Neural cell (in vitro differentiated cells): ENCODE data around the gene ARID3C. TPM values are rescaled to one million over a fixed set of nuclear protein-coding genes. Genes with fewer than 3 reads are reported as not detected.

ENCODE experiments used
- H2AFZ ChIP-seq: fragments of 200-600, 300-800 bp; sonication (generic), shearing (Covaris generic); 2 replicates; pipeline ENCODE4 v1.6.0; 2014; ENCODE audit warnings: low read depth, mild to moderate bottlenecking, antibody characterized with exemption, low read length, moderate library complexity
- H3F3A ChIP-seq: fragments of 200-600 bp; shearing (Covaris generic); 2 replicates; pipeline ENCODE4 v1.6.1; 2016; ENCODE audit warnings: mild to moderate bottlenecking, moderate library complexity, mixed read lengths, antibody characterized with exemption, low read length; ENCODE audit not compliant: insufficient read depth, poor library complexity, severe bottlenecking
- H3K27ac ChIP-seq: fragments of 200-600, 300-800 bp; sonication (generic), shearing (Covaris generic); 2 replicates; pipeline ENCODE4 v1.5.1; 2014; ENCODE audit warnings: mild to moderate bottlenecking, low read length, moderate library complexity
- H3K27me3 ChIP-seq: fragments of 300-800, 200-600 bp; sonication (generic), shearing (Covaris generic); 2 replicates; pipeline ENCODE4 v1.6.0; 2014; ENCODE audit warnings: mild to moderate bottlenecking, low read depth, low read length, moderate library complexity; ENCODE audit not compliant: insufficient read depth
- H3K36me3 ChIP-seq: fragments of 300-800, 200-600 bp; sonication (generic), shearing (Covaris generic); 2 replicates; pipeline ENCODE4 v1.5.1; 2014; ENCODE audit warnings: mild to moderate bottlenecking, antibody characterized with exemption, low read length, moderate library complexity; ENCODE audit not compliant: insufficient read depth
- H3K4me2 ChIP-seq: fragments of 300-800, 200-600 bp; sonication (generic), shearing (Covaris generic); 2 replicates; pipeline ENCODE4 v1.6.0; 2014; ENCODE audit warnings: mild to moderate bottlenecking, low read length
- H3K4me3 ChIP-seq: fragments of 300-800, 200-600 bp; sonication (generic), shearing (Covaris generic); 2 replicates; pipeline ENCODE4 v1.5.1; 2014; ENCODE audit warnings: mild to moderate bottlenecking, low read length, moderate library complexity
- H3K79me2 ChIP-seq: fragments of 200-600 bp; shearing (Covaris generic); replicated peaks from 2 replicates; pipeline ENCODE4 v1.6.0; 2014; ENCODE audit warnings: mild to moderate bottlenecking, low read length, moderate library complexity; ENCODE audit not compliant: insufficient read depth
- H3K9ac ChIP-seq: fragments of 300-800, 200-600 bp; sonication (generic), shearing (Covaris generic); 2 replicates; pipeline ENCODE4 v1.6.1; 2016; ENCODE audit warnings: mild to moderate bottlenecking, low read length, mixed read lengths
- H3K9me2 ChIP-seq: fragments of 200-600 bp; shearing (Covaris generic); 2 replicates; pipeline ENCODE4 v1.6.1; 2016; ENCODE audit warnings: mild to moderate bottlenecking, low read length, mixed read lengths; ENCODE audit not compliant: insufficient read depth
- H3K9me3 ChIP-seq: fragments of 200-600, 300-800 bp; sonication (generic), shearing (Covaris generic); 2 replicates; pipeline ENCODE4 v1.6.1; 2016; ENCODE audit warnings: mild to moderate bottlenecking, mixed run types, low read length, moderate library complexity, mixed read lengths
- H4K20me1 ChIP-seq: fragments of 200-600 bp; shearing (Covaris generic); 2 replicates; pipeline ENCODE4 v1.6.1; 2016; ENCODE audit warnings: mild to moderate bottlenecking, mixed run types; ENCODE audit not compliant: insufficient read depth
- CTCF ChIP-seq: fragments of 450-650 bp; IDR thresholded peaks from 2 replicates; pipeline ENCODE4 v1.5.1; 2014; ENCODE audit warnings: antibody characterized with exemption, mild to moderate bottlenecking, moderate library complexity; ENCODE audit not compliant: poor library complexity, severe bottlenecking
- EP300 ChIP-seq: fragments of 450-650 bp; conservative IDR thresholded peaks from 2 replicates; pipeline ENCODE4 v1.6.1; 2014; ENCODE audit warnings: antibody characterized with exemption, mild to moderate bottlenecking, moderate library complexity; ENCODE audit not compliant: poor library complexity, severe bottlenecking
- EZH2 ChIP-seq: fragments of 200-600, 300-800 bp; shearing (Covaris generic), sonication (generic); IDR thresholded peaks from 2 replicates; pipeline ENCODE4 v1.6.1; 2014; ENCODE audit warnings: antibody characterized with exemption, low read length, borderline replicate concordance, mild to moderate bottlenecking; ENCODE audit not compliant: insufficient read depth, poor library complexity, severe bottlenecking
- MXI1 ChIP-seq: fragments of 450-650 bp; conservative IDR thresholded peaks from 2 replicates; pipeline ENCODE4 v1.6.1; 2014; ENCODE audit warnings: antibody characterized with exemption, mild to moderate bottlenecking; ENCODE audit not compliant: poor library complexity, severe bottlenecking
- POLR2AphosphoS5 ChIP-seq: IDR thresholded peaks from 2 replicates; pipeline ENCODE4 v1.6.1; 2012
- RAD21 ChIP-seq: fragments of 450-650 bp; conservative IDR thresholded peaks from 2 replicates; pipeline ENCODE4 v1.6.1; 2014; ENCODE audit warnings: antibody characterized with exemption, mild to moderate bottlenecking, moderate library complexity
- SMC3 ChIP-seq: fragments of 450-650 bp; conservative IDR thresholded peaks from 2 replicates; pipeline ENCODE4 v1.6.1; 2014; ENCODE audit warnings: antibody characterized with exemption, mild to moderate bottlenecking, moderate library complexity; ENCODE audit not compliant: poor library complexity
- TAF1 ChIP-seq: IDR thresholded peaks from 2 replicates; pipeline ENCODE4 v1.6.1; 2012; ENCODE audit warnings: low read depth
- polyA plus RNA-seq: library from polyadenylated mRNA; depleted of rRNA; stranded (reverse); fragments of >200 nt; gene quantifications from 2 replicates; pipeline ENCODE4 v1.2.3, GENCODE V29; 2014
- TF ChIP-seq, protein P1 (sequence below): IDR thresholded peaks from 2 replicates; pipeline ENCODE4 v1.6.1; 2012; ENCODE audit warnings: borderline replicate concordance

Gene ARID3C
- polyA plus RNA-seq, 1 donor from 2014 or later: 2.8 TPM

GRCh38 chr9:34654323-34655051 is 25.6 kb upstream of the ARID3C start:
- Histone ChIP-seq H3F3A (no peaks in the 10 kb centered on the region), H3K9me2 (no peaks in the 10 kb centered on the region), H3K36me3 (no peaks in the 10 kb centered on the region), H4K20me1 (no peaks in the 10 kb centered on the region), H3K4me2 (no peak overlapping the region), H3K9ac (no peak overlapping the region), H2AFZ (no peak overlapping the region), H3K27me3 (no peaks in the 10 kb centered on the region), H3K4me3 (no peak overlapping the region), H3K79me2 (no peaks in the 10 kb centered on the region), H3K27ac (no peak overlapping the region), H3K9me3 (no peaks in the 10 kb centered on the region)
- TF ChIP-seq, protein P1, sequence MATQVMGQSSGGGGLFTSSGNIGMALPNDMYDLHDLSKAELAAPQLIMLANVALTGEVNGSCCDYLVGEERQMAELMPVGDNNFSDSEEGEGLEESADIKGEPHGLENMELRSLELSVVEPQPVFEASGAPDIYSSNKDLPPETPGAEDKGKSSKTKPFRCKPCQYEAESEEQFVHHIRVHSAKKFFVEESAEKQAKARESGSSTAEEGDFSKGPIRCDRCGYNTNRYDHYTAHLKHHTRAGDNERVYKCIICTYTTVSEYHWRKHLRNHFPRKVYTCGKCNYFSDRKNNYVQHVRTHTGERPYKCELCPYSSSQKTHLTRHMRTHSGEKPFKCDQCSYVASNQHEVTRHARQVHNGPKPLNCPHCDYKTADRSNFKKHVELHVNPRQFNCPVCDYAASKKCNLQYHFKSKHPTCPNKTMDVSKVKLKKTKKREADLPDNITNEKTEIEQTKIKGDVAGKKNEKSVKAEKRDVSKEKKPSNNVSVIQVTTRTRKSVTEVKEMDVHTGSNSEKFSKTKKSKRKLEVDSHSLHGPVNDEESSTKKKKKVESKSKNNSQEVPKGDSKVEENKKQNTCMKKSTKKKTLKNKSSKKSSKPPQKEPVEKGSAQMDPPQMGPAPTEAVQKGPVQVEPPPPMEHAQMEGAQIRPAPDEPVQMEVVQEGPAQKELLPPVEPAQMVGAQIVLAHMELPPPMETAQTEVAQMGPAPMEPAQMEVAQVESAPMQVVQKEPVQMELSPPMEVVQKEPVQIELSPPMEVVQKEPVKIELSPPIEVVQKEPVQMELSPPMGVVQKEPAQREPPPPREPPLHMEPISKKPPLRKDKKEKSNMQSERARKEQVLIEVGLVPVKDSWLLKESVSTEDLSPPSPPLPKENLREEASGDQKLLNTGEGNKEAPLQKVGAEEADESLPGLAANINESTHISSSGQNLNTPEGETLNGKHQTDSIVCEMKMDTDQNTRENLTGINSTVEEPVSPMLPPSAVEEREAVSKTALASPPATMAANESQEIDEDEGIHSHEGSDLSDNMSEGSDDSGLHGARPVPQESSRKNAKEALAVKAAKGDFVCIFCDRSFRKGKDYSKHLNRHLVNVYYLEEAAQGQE: no peak
- TF ChIP-seq POLR2AphosphoS5 (no peak), TAF1 (no peak), MXI1 (no peak), EZH2 (no peak), SMC3 (no peak), CTCF (no peak), RAD21 (no peak), EP300 (no peak)

- TF ChIP-seq MXI1: no peak
- TF ChIP-seq EZH2: no peak
- no peak for TF ChIP-seq SMC3
- TF ChIP-seq POLR2AphosphoS5: no peak
- TF ChIP-seq, protein P1: no peak
- no peak for TF ChIP-seq TAF1
- TF ChIP-seq EP300: no peak
- TF ChIP-seq RAD21: no peak
- no peak for TF ChIP-seq CTCF
- no peaks in the 10 kb centered on the region for H3K9me3 ChIP-seq
- peak overlapping the region; percentile 46 for H3K9ac ChIP-seq
- H3F3A ChIP-seq: no peaks in the 10 kb centered on the region
- H3K27ac ChIP-seq: peak overlapping the region; percentile 70
- H2AFZ ChIP-seq: no peak overlapping the region
- H4K20me1 ChIP-seq: no peaks in the 10 kb centered on the region
- no peak overlapping the region for H3K4me2 ChIP-seq
- H3K4me3 ChIP-seq: peak overlapping the region; percentile 53
- no peaks in the 10 kb centered on the region for H3K27me3 ChIP-seq
- H3K36me3 ChIP-seq: no peaks in the 10 kb centered on the region
- no peaks in the 10 kb centered on the region for H3K79me2 ChIP-seq
- H3K9me2 ChIP-seq: no peaks in the 10 kb centered on the region
These were observed 24.5 kb upstream of the ARID3C start for GRCh38 chr9:34653151-34654072.
